Hepatocyte (in vitro differentiated cells): Measurements from ENCODE around the gene ATP5MC2. TPM values are rescaled to one million over a fixed set of nuclear protein-coding genes. Genes with fewer than 3 reads are reported as not detected.
"Not testable (repeated sequence)": the region's sequence is repeated elsewhere in the genome, so short reads cannot be mapped to it uniquely, and the experiment has no call there.

Experiments used
- DNase-seq: peaks from one replicate; pipeline ENCODE4 v3.0.0-alpha.2; 2016; ENCODE audit warnings: low spot score
- H2AFZ ChIP-seq: fragments of 200-600 bp; sonication (generic); 2 replicates; pipeline ENCODE4 v1.6.0; 2016; ENCODE audit warnings: antibody characterized with exemption, mild to moderate bottlenecking
- H3K27ac ChIP-seq: fragments of 200-600 bp; sonication (generic); 2 replicates; pipeline ENCODE4 v1.5.1; 2016; ENCODE audit warnings: mild to moderate bottlenecking
- H3K27me3 ChIP-seq: fragments of 200-600 bp; sonication (generic); 2 replicates; pipeline ENCODE4 v1.6.1; 2016
- H3K36me3 ChIP-seq: fragments of 200-600 bp; sonication (generic); replicated peaks from 2 replicates; pipeline ENCODE4 v1.5.1; 2016; ENCODE audit warnings: low read depth; ENCODE audit not compliant: insufficient read depth
- H3K4me1 ChIP-seq: fragments of 200-600 bp; sonication (generic); 2 replicates; pipeline ENCODE4 v1.5.1; 2016; ENCODE audit warnings: mild to moderate bottlenecking, moderate library complexity; ENCODE audit not compliant: insufficient read depth
- H3K4me2 ChIP-seq: fragments of 200-600 bp; sonication (generic); 2 replicates; pipeline ENCODE4 v1.6.0; 2016
- H3K4me3 ChIP-seq: fragments of 200-600 bp; sonication (generic); 2 replicates; pipeline ENCODE4 v1.5.1; 2016; ENCODE audit warnings: mild to moderate bottlenecking
- H3K79me2 ChIP-seq: fragments of 200-600 bp; sonication (generic); 2 replicates; pipeline ENCODE4 v1.6.0; 2017; ENCODE audit warnings: mild to moderate bottlenecking
- H3K9me2 ChIP-seq: fragments of 200-600 bp; sonication (generic); replicated peaks from 2 replicates; pipeline ENCODE4 v1.6.0; 2017; ENCODE audit warnings: mild to moderate bottlenecking; ENCODE audit not compliant: insufficient read depth
- H3K9me3 ChIP-seq: fragments of 200-600 bp; sonication (generic); 2 replicates; pipeline ENCODE4 v1.5.1; 2016; ENCODE audit warnings: low read depth, mild to moderate bottlenecking
- H4K20me1 ChIP-seq: fragments of 200-600 bp; sonication (generic); 2 replicates; pipeline ENCODE4 v1.6.0; 2016; ENCODE audit warnings: mild to moderate bottlenecking; ENCODE audit not compliant: insufficient read depth, poor library complexity, severe bottlenecking
- CTCF ChIP-seq: fragments of 200-600 bp; sonication (generic); IDR thresholded peaks from 2 replicates; pipeline ENCODE4 v1.5.1; 2016; ENCODE audit warnings: antibody characterized with exemption, mild to moderate bottlenecking; ENCODE audit not compliant: poor library complexity
- EZH2 ChIP-seq: fragments of 200-600 bp; sonication (generic); IDR thresholded peaks from 2 replicates; pipeline ENCODE4 v1.6.1; 2016; ENCODE audit warnings: antibody characterized with exemption, mild to moderate bottlenecking, borderline replicate concordance
- EZH2phosphoT487 ChIP-seq: fragments of 200-600 bp; sonication (generic); IDR thresholded peaks from one replicate; pipeline ENCODE4 v1.6.1; 2018; ENCODE audit warnings: antibody characterized with exemption, mild to moderate bottlenecking, low read depth, moderate library complexity; ENCODE audit not compliant: unreplicated experiment, severe bottlenecking
- WGBS: methylation state at CpG from one replicate; pipeline ENCODE4 v1.1.6; 2016; ENCODE audit warnings: low lambda C conversion rate; ENCODE audit errors: missing lambda C conversion rate; 5-methylcytosine and 5-hydroxymethylcytosine counted together
- polyA plus RNA-seq: library from polyadenylated mRNA; unstranded; fragments of >200 nt; fragmentation: Nextera tagmentation; extraction: Ambion mirVana; gene quantifications from 2 replicates; pipeline ENCODE4 v1.2.1, GENCODE V29; 2016
- total RNA-seq: library from RNA; depleted of rRNA; stranded (reverse); fragments of >200 nt; gene quantifications from 2 replicates; pipeline ENCODE4 v1.2.3, GENCODE V29; 2014

ATP5MC2 gene
- total and polyA plus RNA-seq, 2 experiments from 2014 or later: 252 to 301 TPM

DNA sequence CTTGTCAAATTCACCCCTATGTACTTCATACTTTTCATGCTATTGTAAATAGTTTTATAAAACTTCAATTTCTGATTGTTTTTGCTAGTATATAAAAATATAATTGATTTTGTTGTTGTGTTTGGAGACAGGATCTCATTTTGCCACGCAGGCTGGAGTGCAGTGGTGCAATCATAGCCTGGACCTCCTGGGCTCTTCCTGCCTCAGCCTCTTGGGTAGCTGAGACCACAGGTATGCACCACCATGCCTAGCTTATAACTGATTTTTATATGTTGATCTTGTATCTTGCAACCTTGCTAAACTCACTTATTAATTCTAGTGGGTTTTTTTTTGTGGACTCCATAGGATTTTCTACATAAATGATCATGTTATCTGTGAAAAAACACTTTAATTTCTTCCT is 23.5 kb downstream of the ATP5MC2 start:
- Histone ChIP-seq H3K4me3 (no peak overlapping the region), H3K36me3 (no peaks in the 10 kb centered on the region), H3K9me2 (no peaks in the 10 kb centered on the region), H3K4me1 (peaks cover 4% of the 10 kb centered on the region), H3K79me2 (no peaks in the 10 kb centered on the region), H3K27ac (no peak overlapping the region), H2AFZ (no peak overlapping the region), H4K20me1 (no peaks in the 10 kb centered on the region), H3K27me3 (no peaks in the 10 kb centered on the region), H3K9me3 (no peaks in the 10 kb centered on the region), H3K4me2 (no peak overlapping the region)
- 62% methylated on average over 1 of the region's 1 CpG for WGBS
- DNase-seq: no peak
- TF ChIP-seq CTCF (no peak), EZH2 (no peak), EZH2phosphoT487 (no peak)

- DNase-seq: no peak
- WGBS: 83% methylated on average over 1 of the region's 1 CpG
- H2AFZ ChIP-seq: no peak overlapping the region
- H3K36me3 ChIP-seq: no peaks in the 10 kb centered on the region
- no peaks in the 10 kb centered on the region for H4K20me1 ChIP-seq
- H3K4me3 ChIP-seq: no peak overlapping the region
- no peaks in the 10 kb centered on the region for H3K9me3 ChIP-seq
- no peak overlapping the region for H3K4me2 ChIP-seq
- no peaks in the 10 kb centered on the region for H3K79me2 ChIP-seq
- H3K4me1 ChIP-seq: peaks cover 4% of the 10 kb centered on the region
- H3K27ac ChIP-seq: no peak overlapping the region
- no peaks in the 10 kb centered on the region for H3K9me2 ChIP-seq
- H3K27me3 ChIP-seq: no peaks in the 10 kb centered on the region
- TF ChIP-seq EZH2: no peak
- TF ChIP-seq EZH2phosphoT487: no peak
- TF ChIP-seq CTCF: no peak
Measured at GRCh38 chr12:53651737-53652136, 24.1 kb downstream of the ATP5MC2 start.

GRCh38 chr12:53646300-53646699 is 29.6 kb downstream of the ATP5MC2 start:
- H3K4me1 ChIP-seq, H3K27ac ChIP-seq, H3K27me3 ChIP-seq, H3K9me3 ChIP-seq, H3K36me3 ChIP-seq, H4K20me1 ChIP-seq, H3K79me2 ChIP-seq, DNase-seq, H3K9me2 ChIP-seq, H3K4me2 ChIP-seq, H2AFZ ChIP-seq, H3K4me3 ChIP-seq: not testable (repeated sequence)
- 90% methylated on average over 4 of the region's 4 CpGs for WGBS

DNA sequence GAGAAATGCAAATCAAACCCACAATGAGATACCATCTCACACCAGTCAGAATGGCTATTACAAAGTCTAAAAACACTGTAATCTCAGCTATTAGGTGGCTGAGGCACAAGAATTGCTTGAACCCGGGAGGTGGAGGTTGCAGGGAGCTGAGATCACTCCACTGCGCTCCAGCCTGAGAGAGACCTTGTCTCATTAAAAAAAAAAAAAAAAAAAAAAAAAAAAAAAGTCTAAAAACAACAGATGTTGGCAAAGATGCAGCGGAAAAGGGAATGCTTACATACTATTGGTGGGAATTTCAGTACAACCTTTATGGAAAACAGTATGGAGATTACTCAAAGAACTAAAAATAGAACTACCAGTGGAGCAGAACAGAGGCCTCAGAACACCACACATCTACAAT is 30.7 kb downstream of the ATP5MC2 start:
- Histone ChIP-seq H3K9me2 (no peaks in the 10 kb centered on the region), H3K9me3 (no peaks in the 10 kb centered on the region)

More for the DNA sequence above, 30.7 kb downstream of the ATP5MC2 start:
- no peak overlapping the region for H2AFZ ChIP-seq
- H3K4me1 ChIP-seq: peaks cover 4% of the 10 kb centered on the region
- no peak overlapping the region for H3K4me3 ChIP-seq
- no peak overlapping the region for H3K27ac ChIP-seq
- H3K4me2 ChIP-seq: no peak overlapping the region
- no peaks in the 10 kb centered on the region for H3K27me3 ChIP-seq
- no peak for DNase-seq
- H3K79me2 ChIP-seq: no peaks in the 10 kb centered on the region
- TF ChIP-seq EZH2phosphoT487 (no peak), CTCF (no peak), EZH2 (no peak)
- H3K36me3 ChIP-seq: no peaks in the 10 kb centered on the region
- 91% methylated on average over 3 of the region's 3 CpGs for WGBS
- no peaks in the 10 kb centered on the region for H4K20me1 ChIP-seq
